GM21723 (cell line): ENCODE results near the gene BCL7A.

ENCODE experiments used
- ATAC-seq: cut with Tn5 transposase; IDR thresholded peaks from one replicate; pipeline ENCODE4 v1.9.1; 2021; ENCODE audit warnings: mild to moderate bottlenecking, moderate library complexity; ENCODE audit not compliant: unreplicated experiment

Gene BCL7A

DNA sequence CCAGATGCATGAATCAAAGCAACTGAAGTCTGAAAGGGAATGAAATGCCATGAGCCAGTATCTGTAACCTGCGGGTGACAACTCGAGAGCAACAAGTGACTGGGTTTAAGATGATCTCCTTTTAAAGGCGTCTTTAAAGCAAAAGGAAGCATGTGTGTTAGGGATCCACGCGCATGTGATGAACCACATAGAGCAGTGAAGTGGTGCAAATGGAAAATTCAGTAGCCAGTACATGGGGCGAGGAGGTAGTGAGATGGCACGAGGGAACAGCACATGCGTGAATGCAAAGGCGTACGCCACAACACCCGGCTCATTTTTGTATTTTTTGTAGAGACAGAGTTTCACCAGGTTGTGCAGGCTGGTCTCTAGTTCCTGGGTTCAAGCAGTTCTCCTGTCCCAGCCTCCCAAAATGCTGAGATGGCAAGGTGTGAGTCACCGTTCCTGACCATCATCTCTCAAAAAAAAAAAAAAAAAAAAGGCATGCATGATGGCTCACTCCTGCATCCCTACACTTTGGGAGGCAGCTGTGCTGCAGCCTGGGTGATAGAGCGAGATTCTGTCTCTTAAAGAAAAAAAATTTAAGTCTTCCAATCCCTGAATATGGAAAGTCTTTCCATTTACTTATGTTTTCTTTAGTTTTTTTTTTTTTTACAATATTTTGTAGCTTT is 24.6 kb upstream of the BCL7A start:
- ATAC-seq: no peak

DNA sequence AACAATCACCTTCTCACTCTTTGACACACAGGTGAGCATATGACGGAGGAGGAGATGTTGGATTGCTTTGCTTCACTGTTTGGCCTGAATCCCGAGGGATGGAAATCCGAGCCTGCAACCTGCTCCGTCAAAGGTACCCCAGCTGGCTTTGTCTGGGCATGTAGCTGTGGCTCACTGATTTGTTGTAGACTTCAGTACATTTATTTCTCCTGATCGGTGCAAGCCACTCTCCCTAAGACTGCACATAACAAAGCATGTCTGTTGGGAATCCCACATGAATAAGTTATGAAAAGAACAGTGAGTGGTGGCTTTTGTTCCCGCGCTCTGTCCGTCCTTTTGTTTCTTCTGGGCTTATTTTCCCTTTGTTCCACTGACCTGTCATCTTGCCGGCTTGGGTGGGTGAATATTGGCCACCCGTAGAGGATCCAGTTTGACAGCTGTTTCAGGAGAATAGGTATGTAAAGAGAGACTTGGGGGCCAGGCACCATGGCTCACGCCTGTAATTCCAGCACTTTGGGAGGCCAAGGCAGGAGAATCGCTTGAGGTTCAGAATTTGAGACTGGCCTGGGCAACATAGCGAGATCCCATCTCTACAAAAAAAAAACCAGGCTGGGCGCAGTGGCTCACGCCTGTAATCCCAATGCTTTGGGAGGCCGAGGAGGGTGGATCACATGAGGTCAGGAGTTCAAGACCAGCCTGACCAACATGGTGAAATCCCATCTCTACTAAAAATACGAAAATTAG is 20.0 kb upstream of the BCL7A start:
- ATAC-seq: no peak

DNA sequence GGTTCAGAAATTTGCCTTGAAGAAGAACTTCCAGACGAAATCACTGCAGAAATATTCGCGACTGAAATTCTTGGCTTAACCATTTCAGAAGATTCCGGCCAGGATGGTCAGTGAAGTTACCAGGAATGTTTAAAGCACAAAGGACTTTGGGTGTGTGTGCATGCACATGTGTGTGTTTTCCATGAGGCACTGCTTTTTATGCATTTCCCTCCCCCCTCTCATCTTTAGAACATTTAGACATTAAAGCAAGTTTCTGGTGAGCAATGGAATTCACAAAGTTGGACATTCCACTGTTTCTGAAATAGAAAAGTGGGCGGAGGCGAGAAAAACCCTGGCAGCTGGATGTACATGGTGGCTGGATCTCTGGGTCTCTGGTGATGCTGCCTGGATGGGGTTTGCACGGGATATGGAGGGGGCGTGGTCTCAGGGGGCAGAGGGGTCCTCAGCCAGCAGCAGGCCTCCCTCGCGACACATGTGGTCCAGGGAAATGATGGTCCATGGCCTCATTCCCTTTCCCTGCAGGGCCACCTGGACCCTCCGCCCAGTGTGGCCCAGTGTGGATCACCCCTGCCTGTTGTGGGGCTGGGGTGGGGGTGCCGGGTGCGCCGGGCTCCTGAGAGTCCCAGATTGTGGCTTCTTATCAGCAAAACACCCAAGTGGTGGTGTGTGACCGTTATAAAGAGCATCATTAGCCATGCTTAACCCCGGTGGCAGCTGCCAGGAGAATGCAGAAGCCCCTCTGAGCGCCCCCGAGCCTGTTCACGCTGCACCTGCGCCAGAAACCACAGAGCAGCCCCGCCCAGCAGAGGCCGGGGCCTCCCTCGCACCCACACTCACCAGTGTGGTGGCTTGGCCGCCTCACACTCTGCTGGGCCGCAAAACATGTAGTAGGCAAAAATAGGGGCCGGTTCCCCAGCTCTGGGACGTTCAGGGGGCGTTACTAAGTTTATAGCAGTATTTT is 17.8 kb upstream of the BCL7A start:
- ATAC-seq: no peak

DNA sequence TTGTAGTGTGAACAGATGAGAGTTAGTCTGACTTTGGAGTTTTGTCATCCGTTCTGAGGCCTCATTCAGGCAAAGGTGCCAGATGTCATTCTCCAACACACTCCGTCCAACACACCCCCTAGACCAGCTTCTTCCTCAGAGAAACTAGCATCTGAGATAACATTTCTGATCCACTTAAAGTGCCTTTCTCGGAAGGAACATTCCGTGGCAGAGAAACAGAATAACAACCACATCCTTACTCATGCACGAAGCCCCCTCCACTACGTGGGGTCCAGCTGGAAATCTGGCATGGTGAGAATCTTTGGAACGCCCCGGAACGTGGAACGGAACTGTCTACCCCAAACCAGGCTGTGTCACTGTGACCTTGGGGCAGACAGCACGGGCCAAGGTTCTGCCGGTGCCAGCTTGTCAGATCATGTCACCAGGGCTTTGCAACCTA is 17.0 kb upstream of the BCL7A start:
- ATAC-seq: no peak

GRCh38 chr12:122005252-122005776 is 16.4 kb upstream of the BCL7A start:
- no peak for ATAC-seq

DNA sequence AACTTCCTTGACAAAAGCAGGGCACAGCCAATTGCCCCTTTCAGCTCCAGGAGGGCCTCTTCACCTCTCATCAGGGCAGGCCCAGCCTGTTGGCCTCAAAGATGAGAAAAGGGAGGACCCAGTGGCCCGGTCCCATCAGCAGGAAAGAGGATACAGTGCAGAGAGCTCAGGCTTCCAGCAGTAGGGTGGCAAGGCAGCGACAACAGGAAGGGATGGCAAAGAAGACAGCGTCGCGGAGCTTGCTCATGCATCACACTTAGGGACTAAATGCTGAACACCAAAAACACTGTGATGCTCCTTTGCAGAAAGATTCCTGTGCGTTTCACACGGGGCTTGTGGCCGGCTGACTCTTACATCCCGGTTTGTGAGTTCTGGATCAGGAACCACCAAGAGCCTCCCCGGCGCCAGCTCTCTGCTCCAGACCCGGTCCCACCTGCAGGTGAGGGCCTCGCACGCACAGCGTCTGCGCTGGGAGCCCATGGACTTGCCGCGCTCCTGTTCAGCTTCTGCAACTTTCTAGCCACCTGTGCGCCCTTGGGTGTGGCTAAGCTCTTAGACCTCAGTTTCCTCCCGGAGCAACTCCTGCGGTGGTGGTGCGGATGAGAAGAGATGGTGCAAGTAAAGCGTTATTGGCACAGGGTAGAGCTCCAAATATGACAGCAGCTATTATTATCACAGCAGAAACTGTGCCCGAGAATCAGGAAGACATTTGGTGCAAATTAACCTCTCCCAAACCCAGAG is 15.3 kb upstream of the BCL7A start:
- no peak for ATAC-seq

DNA sequence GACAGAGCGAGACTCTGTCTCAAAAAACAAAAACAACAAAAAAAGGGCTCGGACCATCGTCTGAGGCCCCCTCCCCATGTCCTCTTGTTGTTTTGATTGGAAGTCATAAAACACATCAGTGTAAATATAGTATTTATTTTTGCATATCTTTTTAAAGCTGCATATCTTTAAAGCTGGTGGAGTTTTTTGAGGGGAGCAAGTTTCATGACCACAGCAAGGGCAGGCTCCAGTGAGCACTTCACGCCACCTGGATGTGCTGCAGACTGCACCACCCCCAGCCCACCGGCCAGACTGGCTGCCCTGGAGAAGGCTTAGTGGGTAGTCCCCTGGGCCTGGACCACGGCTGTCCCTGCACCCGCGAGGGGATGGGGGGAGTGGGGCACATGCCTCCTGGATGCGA is 11.9 kb upstream of the BCL7A start:
- ATAC-seq: no peak

GRCh38 chr12:122012184-122012583 is 9.5 kb upstream of the BCL7A start:
- ATAC-seq: no peak

- ATAC-seq: no peak
Observed at GRCh38 chr12:122013136-122013535, 8.5 kb upstream of the BCL7A start.

GRCh38 chr12:122013791-122014590 is 7.7 kb upstream of the BCL7A start:
- no peak for ATAC-seq

DNA sequence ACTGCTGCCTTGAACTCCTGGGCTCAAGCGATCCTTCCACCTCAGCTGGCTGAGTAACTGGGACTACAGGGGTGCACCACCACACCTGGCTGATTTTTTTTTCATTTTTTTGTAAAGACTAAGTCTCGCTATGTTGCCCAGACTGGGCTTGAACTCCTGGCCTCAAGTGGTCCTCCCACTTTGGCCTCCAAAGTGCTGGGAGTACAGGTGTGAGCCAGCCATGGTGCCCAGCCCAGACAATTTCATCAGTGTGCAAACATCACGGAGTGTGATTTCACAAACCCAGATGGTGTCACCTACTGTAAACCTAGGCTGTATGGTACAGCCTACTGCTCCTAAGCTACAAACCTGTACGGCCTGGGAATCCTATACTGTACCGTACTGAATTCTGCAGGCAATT is 6.9 kb upstream of the BCL7A start:
- no peak for ATAC-seq

- no peak for ATAC-seq
Observed at GRCh38 chr12:122018457-122018856, 3.2 kb upstream of the BCL7A start.

GRCh38 chr12:122018937-122019336 is 2.7 kb upstream of the BCL7A start:
- ATAC-seq: no peak

- ATAC-seq: no peak
Observed at GRCh38 chr12:122020795-122021192, 890 bp upstream of the BCL7A start.

GRCh38 chr12:122021193-122021821 is 377 bp upstream of the BCL7A start:
- ATAC-seq: no peak

GRCh38 chr12:122022393-122023338 is 982 bp downstream of the BCL7A start:
- no peak for ATAC-seq

- no peak for ATAC-seq
Observed at GRCh38 chr12:122023339-122024131, 1.9 kb downstream of the BCL7A start.
